Neural progenitor cell (in vitro differentiated cells): ENCODE data around the gene ATP6V0D1.

Source experiments
- EZH2 ChIP-seq: fragments of 200-600 bp; sonication (generic); IDR thresholded peaks from 2 replicates; pipeline ENCODE4 v1.6.1; 2017; ENCODE audit warnings: antibody characterized with exemption, mild to moderate bottlenecking, moderate library complexity
- EZH2phosphoT487 ChIP-seq: fragments of 200-600 bp; sonication (generic); IDR thresholded peaks from 2 replicates; pipeline ENCODE4 v1.6.1; 2017; ENCODE audit warnings: antibody characterized with exemption
- TF ChIP-seq, protein P1 (sequence below): fragments of 200-600 bp; sonication (generic); IDR thresholded peaks from 2 replicates; pipeline ENCODE4 v1.5.1; 2017; ENCODE audit warnings: antibody characterized with exemption, mild to moderate bottlenecking

DNA sequence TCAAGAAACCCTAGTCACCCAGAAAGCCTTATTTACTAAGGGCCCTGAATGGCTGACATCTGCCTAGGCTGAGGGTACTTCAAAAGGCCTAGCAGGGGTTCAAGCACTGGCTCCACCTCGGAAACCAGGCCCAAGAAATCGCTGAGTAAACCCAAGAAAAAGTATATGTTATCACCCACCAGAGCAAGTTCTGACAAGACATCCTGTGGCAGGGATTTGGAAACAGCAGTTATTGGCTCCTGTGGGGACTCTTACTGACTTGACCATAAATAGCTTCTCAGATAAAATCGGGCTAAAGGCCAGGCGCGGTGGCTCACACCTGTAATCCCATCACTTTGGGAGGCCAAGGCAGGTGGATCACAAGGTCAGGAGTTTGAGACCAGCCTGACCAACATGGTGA lies 12.2 kb downstream of the ATP6V0D1 start:
- TF ChIP-seq, protein P1, sequence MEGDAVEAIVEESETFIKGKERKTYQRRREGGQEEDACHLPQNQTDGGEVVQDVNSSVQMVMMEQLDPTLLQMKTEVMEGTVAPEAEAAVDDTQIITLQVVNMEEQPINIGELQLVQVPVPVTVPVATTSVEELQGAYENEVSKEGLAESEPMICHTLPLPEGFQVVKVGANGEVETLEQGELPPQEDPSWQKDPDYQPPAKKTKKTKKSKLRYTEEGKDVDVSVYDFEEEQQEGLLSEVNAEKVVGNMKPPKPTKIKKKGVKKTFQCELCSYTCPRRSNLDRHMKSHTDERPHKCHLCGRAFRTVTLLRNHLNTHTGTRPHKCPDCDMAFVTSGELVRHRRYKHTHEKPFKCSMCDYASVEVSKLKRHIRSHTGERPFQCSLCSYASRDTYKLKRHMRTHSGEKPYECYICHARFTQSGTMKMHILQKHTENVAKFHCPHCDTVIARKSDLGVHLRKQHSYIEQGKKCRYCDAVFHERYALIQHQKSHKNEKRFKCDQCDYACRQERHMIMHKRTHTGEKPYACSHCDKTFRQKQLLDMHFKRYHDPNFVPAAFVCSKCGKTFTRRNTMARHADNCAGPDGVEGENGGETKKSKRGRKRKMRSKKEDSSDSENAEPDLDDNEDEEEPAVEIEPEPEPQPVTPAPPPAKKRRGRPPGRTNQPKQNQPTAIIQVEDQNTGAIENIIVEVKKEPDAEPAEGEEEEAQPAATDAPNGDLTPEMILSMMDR: no peak
- TF ChIP-seq EZH2 (no peak), EZH2phosphoT487 (no peak)
